Measurements from ENCODE around the gene CCDC106.

CCDC106 gene

DNA sequence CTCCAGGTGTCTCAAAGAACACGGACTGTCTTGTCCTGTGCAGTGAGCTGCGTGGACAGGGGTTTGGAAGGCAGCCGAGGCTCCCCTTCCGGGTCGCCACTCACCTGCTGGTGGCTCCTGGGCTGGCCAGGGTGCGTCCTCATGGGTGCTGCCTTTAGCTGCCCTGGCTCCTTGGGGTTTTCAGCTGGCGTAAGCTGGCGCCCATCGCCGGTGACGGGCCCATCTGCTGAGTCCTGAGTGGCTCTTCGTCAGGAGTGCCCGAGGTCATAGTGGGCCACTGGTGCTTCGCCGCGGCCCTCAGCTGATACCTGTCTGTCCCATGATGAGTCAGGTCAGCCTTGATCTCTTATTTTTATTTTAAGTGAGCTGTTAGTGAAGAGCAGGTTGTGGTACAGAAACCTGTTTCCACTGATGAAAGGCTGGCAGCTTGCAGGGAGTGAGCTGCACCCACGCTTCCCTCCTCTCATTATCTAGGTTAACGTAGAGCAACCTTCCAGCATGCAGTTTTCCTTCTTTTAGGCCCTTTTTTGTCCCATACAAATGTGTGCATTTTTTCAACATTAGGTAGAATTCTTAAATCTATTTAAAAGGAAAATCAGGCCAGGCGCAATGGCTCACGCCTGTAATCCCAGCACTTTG is 45.4 kb downstream of the CCDC106 start:
- Histone ChIP-seq H3K27ac (ENCODE audit: low read depth, low read length, severe bottlenecking) (no peak overlapping the region), H3K4me3 (ENCODE audit: extremely low read depth, insufficient read depth, low read length, poor library complexity, severe bottlenecking) (no peak overlapping the region), H3K36me3 (ENCODE audit: control insufficient read depth, insufficient read depth, low read length) (peaks cover 93% of the 10 kb centered on the region), H3K4me1 (ENCODE audit: control insufficient read depth, insufficient read depth, low read length, poor library complexity, severe bottlenecking) (no peaks in the 10 kb centered on the region), H3K9me3 (ENCODE audit: control insufficient read depth, low read length) (no peaks in the 10 kb centered on the region)
- WGBS, 2 experiments (ENCODE audit: insufficient coverage in 2 of 2): 96 to 98% methylated on average over 19 of the region's 20 CpGs

DNA sequence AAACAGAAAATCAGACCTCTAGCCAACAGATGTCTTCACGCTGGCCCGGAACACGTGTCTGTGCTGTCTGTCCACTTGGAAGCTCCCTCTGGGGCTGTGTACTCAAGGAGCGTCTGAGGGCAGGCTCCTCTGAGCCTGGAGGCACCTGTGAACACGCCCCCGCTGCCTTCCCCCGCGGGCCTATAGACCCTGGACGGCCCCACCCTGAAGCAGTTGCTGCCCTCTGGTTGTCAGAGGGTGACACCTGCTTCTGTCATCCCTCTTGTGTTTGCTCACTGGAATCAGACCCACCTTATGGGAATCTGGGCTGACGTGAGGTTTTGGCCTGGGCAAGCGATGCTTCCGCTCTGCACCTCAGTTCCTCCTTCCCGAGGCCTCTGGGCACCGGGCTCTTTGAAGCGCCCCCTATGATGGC is 46.2 kb downstream of the CCDC106 start:
- 91 to 96% methylated on average over 15 of the region's 15 CpGs for WGBS, 2 experiments (ENCODE audit: insufficient coverage in 2 of 2)
- no peaks in the 10 kb centered on the region for H3K9me3 ChIP-seq (ENCODE audit: control insufficient read depth, low read length)
- H3K27ac ChIP-seq (ENCODE audit: low read depth, low read length, severe bottlenecking): no peak overlapping the region
- H3K36me3 ChIP-seq (ENCODE audit: control insufficient read depth, insufficient read depth, low read length): peaks cover 90% of the 10 kb centered on the region
- no peak overlapping the region for H3K4me3 ChIP-seq (ENCODE audit: extremely low read depth, insufficient read depth, low read length, poor library complexity, severe bottlenecking)
- no peaks in the 10 kb centered on the region for H3K4me1 ChIP-seq (ENCODE audit: control insufficient read depth, insufficient read depth, low read length, poor library complexity, severe bottlenecking)

DNA sequence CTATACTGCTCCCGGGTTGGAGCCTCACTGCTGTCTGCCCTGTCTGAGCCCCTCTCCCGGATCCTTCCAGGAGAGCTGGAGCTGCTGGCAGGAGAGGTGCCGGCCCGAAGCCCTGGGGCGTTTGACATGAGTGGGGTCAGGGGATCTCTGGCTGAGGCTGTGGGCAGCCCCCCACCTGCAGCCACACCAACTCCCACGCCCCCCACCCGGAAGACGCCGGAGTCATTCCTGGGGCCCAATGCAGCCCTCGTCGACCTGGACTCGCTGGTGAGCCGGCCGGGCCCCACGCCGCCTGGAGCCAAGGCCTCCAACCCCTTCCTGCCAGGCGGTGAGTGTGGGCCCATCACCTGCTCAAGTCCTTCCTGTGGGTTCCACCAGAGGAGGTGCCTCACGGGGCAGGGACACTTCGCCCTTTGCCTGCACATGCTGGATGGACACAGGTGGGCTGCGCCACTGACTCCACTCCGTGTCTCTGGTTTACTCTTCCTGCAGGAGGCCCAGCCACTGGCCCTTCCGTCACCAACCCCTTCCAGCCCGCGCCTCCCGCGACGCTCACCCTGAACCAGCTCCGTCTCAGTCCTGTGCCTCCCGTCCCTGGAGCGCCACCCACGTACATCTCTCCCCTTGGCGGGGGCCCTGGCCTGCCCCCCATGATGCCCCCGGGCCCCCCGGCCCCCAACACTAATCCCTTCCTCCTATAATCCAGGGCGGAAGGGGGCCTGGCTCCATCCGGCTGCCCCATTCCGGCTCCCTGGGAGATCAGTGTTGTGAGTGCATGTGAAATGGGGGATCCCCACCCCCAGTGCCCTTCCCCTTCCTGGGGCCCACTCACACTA is 46.9 kb downstream of the CCDC106 start:
- H3K4me1 ChIP-seq (ENCODE audit: control insufficient read depth, insufficient read depth, low read length, poor library complexity, severe bottlenecking): no peaks in the 10 kb centered on the region
- no peak overlapping the region for H3K4me3 ChIP-seq (ENCODE audit: extremely low read depth, insufficient read depth, low read length, poor library complexity, severe bottlenecking)
- WGBS, 2 experiments (ENCODE audit: insufficient coverage in 2 of 2): 97 to 98% methylated on average over 26 to 28 of the region's 37 CpGs
- H3K36me3 ChIP-seq (ENCODE audit: control insufficient read depth, insufficient read depth, low read length): peaks cover 89% of the 10 kb centered on the region
- no peak overlapping the region for H3K27ac ChIP-seq (ENCODE audit: low read depth, low read length, severe bottlenecking)
- no peaks in the 10 kb centered on the region for H3K9me3 ChIP-seq (ENCODE audit: control insufficient read depth, low read length)

DNA sequence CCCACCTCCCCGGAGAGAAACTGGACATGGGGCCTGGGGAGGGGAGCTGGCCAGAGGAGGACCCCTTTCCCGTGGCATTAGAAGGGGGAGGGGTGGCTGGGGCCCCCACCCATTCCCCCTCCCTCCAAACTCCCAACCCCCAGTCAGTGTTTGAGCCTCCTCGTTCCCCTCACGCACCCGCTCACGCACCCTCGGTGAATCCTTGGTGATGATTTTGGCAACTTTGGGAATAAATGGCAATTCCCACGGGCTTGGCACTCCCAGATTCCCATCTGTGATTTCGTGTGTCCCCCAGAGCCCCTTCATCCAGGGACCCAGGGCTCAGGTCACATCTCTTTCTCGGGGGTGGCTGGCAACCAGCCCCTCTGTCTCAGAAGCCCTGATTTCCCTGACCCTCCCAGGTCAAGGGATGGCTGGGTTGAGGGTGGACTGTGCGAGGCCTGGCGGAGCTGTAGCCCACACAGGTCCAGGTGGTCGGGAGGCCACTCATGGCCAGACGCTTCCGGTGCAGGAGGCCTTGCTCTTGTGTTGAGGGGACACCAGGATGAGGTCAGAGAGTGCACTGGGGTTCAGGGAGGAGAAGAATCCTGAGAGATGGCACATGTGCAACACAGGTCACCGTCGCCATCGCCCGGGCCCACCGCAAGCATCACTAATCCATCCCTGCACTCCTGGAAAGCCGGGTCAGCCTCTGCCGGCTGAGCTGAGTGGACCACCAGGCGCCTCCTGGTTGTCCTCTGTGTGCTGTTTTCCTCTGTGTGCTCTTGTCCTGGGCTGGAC is 47.7 kb downstream of the CCDC106 start:
- Histone ChIP-seq H3K36me3 (ENCODE audit: control insufficient read depth, insufficient read depth, low read length) (peaks cover 85% of the 10 kb centered on the region), H3K4me1 (ENCODE audit: control insufficient read depth, insufficient read depth, low read length, poor library complexity, severe bottlenecking) (no peaks in the 10 kb centered on the region), H3K27ac (ENCODE audit: low read depth, low read length, severe bottlenecking) (no peak overlapping the region), H3K4me3 (ENCODE audit: extremely low read depth, insufficient read depth, low read length, poor library complexity, severe bottlenecking) (no peak overlapping the region), H3K9me3 (ENCODE audit: control insufficient read depth, low read length) (no peaks in the 10 kb centered on the region)
- 93 to 99% methylated on average over 16 to 20 of the region's 23 CpGs for WGBS, 2 experiments (ENCODE audit: insufficient coverage in 2 of 2)

DNA sequence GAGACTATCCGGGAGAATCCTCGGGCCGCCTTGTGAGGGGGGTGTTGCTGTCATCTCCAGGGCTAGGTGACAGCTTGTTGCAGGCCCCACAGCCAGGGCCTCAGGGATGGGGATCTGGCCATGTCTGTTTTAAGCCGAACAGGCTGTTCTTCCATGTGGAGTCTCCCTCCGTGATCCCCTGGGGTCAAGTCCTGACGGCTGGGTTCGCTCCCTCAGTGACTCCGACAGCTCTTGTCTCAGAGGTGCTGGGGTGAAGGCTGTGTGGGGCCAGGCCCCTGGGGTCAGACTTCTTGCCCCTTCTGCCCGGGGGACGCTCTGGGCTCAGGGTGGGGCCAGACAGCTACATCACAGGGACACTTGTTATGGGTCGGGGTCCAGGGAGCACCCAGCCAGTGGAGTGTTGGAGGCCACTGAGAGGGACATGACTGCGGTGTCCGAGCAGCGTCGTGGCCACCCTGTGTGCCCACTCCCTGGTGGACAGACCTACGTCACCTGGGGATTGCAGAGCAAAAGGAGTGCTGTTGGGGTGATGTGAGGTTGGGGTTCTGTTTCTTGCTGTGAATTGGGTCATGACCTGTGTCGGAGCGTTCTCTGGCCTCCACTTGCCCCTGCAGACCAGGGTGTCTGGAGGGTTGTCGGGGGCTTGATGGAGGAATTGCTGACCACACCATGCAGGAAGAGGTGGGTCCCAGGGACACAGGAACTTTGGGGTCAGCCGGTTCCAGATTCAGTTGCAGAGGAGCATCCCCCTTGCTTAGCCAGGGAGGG is 48.5 kb downstream of the CCDC106 start:
- no peak overlapping the region for H3K27ac ChIP-seq (ENCODE audit: low read depth, low read length, severe bottlenecking)
- H3K9me3 ChIP-seq (ENCODE audit: control insufficient read depth, low read length): no peaks in the 10 kb centered on the region
- no peak overlapping the region for H3K4me3 ChIP-seq (ENCODE audit: extremely low read depth, insufficient read depth, low read length, poor library complexity, severe bottlenecking)
- WGBS, 2 experiments (ENCODE audit: insufficient coverage in 2 of 2): 92 to 96% methylated on average over 16 to 19 of the region's 20 CpGs
- H3K4me1 ChIP-seq (ENCODE audit: control insufficient read depth, insufficient read depth, low read length, poor library complexity, severe bottlenecking): no peaks in the 10 kb centered on the region
- peaks cover 83% of the 10 kb centered on the region for H3K36me3 ChIP-seq (ENCODE audit: control insufficient read depth, insufficient read depth, low read length)

DNA sequence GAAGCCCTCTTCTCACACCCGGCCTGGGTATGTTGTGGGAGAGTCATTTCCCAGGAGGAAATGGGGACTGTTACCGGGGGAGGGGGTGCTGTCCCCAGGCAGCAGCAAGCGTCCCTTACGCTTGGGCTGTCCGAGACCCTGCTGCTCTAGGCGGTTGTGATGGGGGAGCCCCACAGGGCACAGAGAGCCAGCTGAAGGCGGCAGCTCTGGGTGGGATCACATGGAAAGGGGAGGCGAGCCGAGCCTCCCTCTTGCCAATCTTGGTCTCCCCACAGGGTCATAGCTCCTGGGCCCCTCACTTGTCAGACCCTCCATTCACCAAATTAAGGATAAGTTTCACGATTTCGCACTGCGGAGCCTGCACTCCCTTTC is 49.0 kb downstream of the CCDC106 start:
- Histone ChIP-seq H3K4me1 (ENCODE audit: control insufficient read depth, insufficient read depth, low read length, poor library complexity, severe bottlenecking) (no peaks in the 10 kb centered on the region), H3K36me3 (ENCODE audit: control insufficient read depth, insufficient read depth, low read length) (peaks cover 80% of the 10 kb centered on the region), H3K4me3 (ENCODE audit: extremely low read depth, insufficient read depth, low read length, poor library complexity, severe bottlenecking) (no peak overlapping the region), H3K27ac (ENCODE audit: low read depth, low read length, severe bottlenecking) (no peak overlapping the region), H3K9me3 (ENCODE audit: control insufficient read depth, low read length) (no peaks in the 10 kb centered on the region)
- WGBS, 2 experiments (ENCODE audit: insufficient coverage in 2 of 2): 96 to 99% methylated on average over 5 to 7 of the region's 12 CpGs

DNA sequence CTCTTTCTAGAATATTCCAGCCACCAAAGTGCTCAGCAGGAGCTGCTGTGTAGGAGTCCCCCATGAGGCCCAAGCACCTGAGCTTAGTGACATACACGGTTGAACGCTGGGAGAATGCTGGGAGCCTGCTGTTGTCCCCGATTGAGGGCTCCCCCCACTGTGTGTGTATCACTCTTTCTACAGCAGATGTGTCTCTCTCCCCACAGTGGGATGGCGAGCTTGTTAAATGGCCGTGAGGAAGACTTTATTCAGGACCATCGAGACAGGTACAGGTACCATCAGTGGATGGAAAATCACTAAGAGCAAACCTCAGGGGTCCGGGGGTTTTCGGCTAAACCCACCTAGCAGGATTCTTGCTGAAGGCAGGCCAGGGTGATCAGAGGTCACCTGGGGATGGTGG is 49.7 kb downstream of the CCDC106 start:
- H3K36me3 ChIP-seq (ENCODE audit: control insufficient read depth, insufficient read depth, low read length): peaks cover 76% of the 10 kb centered on the region
- no peak overlapping the region for H3K27ac ChIP-seq (ENCODE audit: low read depth, low read length, severe bottlenecking)
- no peaks in the 10 kb centered on the region for H3K9me3 ChIP-seq (ENCODE audit: control insufficient read depth, low read length)
- H3K4me1 ChIP-seq (ENCODE audit: control insufficient read depth, insufficient read depth, low read length, poor library complexity, severe bottlenecking): no peaks in the 10 kb centered on the region
- WGBS, 2 experiments (ENCODE audit: insufficient coverage in 2 of 2): 94 to 100% methylated on average over 4 to 8 of the region's 8 CpGs
- H3K4me3 ChIP-seq (ENCODE audit: extremely low read depth, insufficient read depth, low read length, poor library complexity, severe bottlenecking): no peak overlapping the region

DNA sequence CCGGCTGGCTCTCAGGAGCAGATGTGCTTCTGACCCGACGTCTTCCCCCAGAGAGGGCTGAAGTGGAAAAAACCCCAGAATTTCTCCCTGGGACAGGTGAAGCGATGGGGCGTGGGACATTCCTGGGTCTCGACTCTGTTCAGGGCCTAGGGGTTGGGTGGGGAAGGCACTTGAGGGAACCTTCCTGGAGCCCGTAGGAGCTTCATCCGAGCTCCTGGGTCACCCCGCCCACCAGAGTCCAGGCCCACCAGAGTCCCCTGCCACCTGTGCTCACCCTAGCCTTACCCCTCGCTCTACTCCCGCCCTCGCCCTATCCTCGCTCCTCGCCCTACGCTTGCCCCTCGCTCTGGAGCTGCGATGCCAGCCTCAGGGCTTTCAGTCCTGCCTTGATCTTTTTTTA is 50.2 kb downstream of the CCDC106 start:
- no peak overlapping the region for H3K4me3 ChIP-seq (ENCODE audit: extremely low read depth, insufficient read depth, low read length, poor library complexity, severe bottlenecking)
- no peaks in the 10 kb centered on the region for H3K9me3 ChIP-seq (ENCODE audit: control insufficient read depth, low read length)
- H3K36me3 ChIP-seq (ENCODE audit: control insufficient read depth, insufficient read depth, low read length): peaks cover 71% of the 10 kb centered on the region
- 98 to 99% methylated on average over 14 to 17 of the region's 17 CpGs for WGBS, 2 experiments (ENCODE audit: insufficient coverage in 2 of 2)
- no peak overlapping the region for H3K27ac ChIP-seq (ENCODE audit: low read depth, low read length, severe bottlenecking)
- no peaks in the 10 kb centered on the region for H3K4me1 ChIP-seq (ENCODE audit: control insufficient read depth, insufficient read depth, low read length, poor library complexity, severe bottlenecking)

DNA sequence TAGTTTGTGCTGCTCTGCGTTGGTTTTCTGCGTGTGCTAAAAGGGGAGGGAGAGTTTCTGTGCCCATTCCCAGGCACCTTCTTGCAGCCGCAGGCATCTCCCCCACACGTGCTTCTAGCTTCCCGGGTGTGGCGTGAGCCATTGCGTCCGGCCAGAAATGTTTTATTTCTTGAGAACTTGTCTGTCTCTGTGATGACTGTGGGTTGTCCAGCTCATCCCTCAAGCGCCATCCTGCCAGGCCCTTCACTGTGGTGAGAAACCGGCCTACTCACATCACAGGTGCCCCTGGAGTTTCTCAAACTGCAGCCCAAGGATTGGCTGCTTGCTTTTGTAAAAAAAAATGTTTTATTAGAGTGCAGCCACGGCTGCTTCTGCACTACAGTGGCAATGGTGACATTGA is 51.2 kb downstream of the CCDC106 start:
- H3K4me3 ChIP-seq (ENCODE audit: extremely low read depth, insufficient read depth, low read length, poor library complexity, severe bottlenecking): no peak overlapping the region
- no peaks in the 10 kb centered on the region for H3K4me1 ChIP-seq (ENCODE audit: control insufficient read depth, insufficient read depth, low read length, poor library complexity, severe bottlenecking)
- WGBS, 2 experiments (ENCODE audit: insufficient coverage in 2 of 2): 91 to 100% methylated on average over 2 to 7 of the region's 11 CpGs
- H3K27ac ChIP-seq (ENCODE audit: low read depth, low read length, severe bottlenecking): no peak overlapping the region
- peaks cover 69% of the 10 kb centered on the region for H3K36me3 ChIP-seq (ENCODE audit: control insufficient read depth, insufficient read depth, low read length)
- H3K9me3 ChIP-seq (ENCODE audit: control insufficient read depth, low read length): peaks cover 3% of the 10 kb centered on the region

DNA sequence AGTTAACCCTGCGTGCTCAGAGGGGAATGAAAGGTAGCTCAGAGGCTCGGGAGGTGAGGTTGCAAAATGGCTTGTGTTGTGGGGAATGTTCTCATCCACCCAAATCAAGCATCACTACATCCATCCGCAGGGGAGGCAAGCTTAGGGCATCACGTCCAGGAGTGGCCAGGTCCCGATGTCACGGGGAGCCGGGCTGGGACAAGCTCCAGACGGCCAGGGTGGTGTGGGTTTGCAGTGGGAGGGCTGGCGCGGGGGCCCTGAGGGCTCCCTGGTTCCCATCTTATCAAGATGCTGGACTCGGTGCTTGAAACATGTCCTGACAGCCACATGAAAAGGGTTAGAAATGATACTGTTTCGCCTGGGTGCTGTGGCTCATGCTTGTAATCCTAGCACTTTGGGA is 52.8 kb downstream of the CCDC106 start:
- no peak overlapping the region for H3K27ac ChIP-seq (ENCODE audit: low read depth, low read length, severe bottlenecking)
- 93 to 99% methylated on average over 9 of the region's 12 CpGs for WGBS, 2 experiments (ENCODE audit: insufficient coverage in 2 of 2)
- no peaks in the 10 kb centered on the region for H3K4me1 ChIP-seq (ENCODE audit: control insufficient read depth, insufficient read depth, low read length, poor library complexity, severe bottlenecking)
- peaks cover 61% of the 10 kb centered on the region for H3K36me3 ChIP-seq (ENCODE audit: control insufficient read depth, insufficient read depth, low read length)
- H3K9me3 ChIP-seq (ENCODE audit: control insufficient read depth, low read length): peaks cover 3% of the 10 kb centered on the region
- H3K4me3 ChIP-seq (ENCODE audit: extremely low read depth, insufficient read depth, low read length, poor library complexity, severe bottlenecking): no peak overlapping the region
